ENCODE results near the gene STRBP. TPM values are rescaled to one million over a fixed set of nuclear protein-coding genes. Genes with fewer than 3 reads are reported as not detected.

STRBP gene
- total RNA-seq, 1 experiment from 2014 or later = 40.5 TPM

DNA sequence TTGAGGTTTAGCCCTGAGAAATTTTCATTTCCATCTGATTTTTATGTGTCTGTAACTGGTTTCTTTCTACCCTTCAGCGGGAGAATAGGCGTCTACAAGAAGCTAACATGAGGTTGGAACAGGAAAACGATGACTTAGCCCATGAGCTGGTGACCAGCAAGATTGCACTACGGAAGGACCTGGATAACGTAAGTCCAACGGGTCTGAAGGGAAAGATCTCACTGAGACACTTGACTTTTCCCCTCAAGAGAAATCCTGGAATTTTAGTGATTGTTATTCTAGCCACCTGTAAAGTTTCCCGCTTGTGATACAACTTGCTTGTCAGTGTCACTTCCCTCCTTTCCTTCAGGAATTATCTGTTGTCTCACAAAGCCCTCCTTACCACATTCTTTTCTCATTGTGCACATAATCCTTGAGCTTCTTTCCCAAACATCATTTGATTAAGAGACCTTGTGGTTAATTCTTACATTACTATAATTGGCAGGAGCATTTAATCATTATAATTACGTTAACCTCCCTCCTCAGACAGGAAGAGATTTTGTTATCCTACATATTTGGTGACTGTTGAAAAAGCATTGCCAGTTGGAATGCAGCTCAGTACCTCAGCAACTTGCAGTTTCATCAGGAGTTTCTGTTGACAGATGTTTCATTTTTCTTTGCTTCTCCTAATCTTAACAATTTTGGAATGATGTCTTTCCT, 178.0 kb downstream of the STRBP start:
- no peak overlapping the region for H3K27ac ChIP-seq
- no peak for DNase-seq
- no peaks in the 10 kb centered on the region for H3K27me3 ChIP-seq

DNA sequence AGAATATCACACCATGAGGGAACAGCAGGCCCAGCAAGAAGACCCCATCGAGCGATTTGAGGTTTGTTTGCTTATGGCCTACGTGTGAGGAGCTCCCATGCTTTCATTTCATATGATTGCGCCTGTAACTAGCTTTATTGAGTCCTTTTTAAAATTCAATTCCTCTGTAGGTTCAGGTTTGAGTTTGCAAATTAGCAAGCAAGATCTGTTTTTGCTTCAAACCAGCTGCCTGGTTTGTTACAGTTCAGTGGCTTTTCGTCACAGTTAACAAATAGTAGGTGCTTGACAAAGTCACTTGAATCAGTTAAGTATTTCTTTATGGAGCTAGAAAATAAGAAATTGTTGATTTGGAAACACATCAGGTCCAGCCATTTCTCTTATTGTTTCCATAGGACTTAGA, 178.6 kb downstream of the STRBP start:
- H3K9me3 ChIP-seq (replicated peaks) = no peaks in the 10 kb centered on the region
- H3K4me1 ChIP-seq = peaks cover 33% of the 10 kb centered on the region
- H3K4me3 ChIP-seq = no peak overlapping the region
- no peak for DNase-seq
- peaks cover 65% of the 10 kb centered on the region for H3K36me3 ChIP-seq
- H3K27me3 ChIP-seq = no peaks in the 10 kb centered on the region
- H3K27ac ChIP-seq = no peak overlapping the region

More for the DNA sequence above, 178.0 kb downstream of the STRBP start:
- Histone ChIP-seq H3K9me3 (replicated peaks) (no peaks in the 10 kb centered on the region), H3K36me3 (peaks cover 63% of the 10 kb centered on the region), H3K4me1 (peaks cover 33% of the 10 kb centered on the region), H3K4me3 (no peak overlapping the region)

DNA sequence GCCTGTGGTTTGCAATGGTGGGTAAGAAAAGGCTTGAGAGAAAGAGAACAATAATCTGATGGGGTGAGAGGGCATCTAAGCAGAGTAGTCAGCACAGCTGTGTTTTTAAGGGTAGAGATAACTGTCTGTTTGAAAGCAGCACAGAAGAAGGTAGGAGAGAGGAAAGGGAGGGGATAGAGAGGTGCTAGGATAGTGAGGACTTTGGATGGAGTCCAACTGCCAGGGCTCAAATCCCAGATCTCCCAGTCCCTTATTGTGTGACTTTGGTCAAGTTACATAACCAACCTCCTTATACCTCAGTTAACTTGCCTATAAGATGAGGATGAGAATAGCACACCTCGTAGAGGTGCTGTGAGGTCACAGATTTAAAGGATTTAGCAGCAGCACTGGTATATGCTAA, 179.3 kb downstream of the STRBP start:
- DNase-seq = no peak
- Histone ChIP-seq H3K36me3 (peaks cover 65% of the 10 kb centered on the region), H3K4me1 (peaks cover 33% of the 10 kb centered on the region), H3K9me3 (replicated peaks) (no peaks in the 10 kb centered on the region), H3K27ac (no peak overlapping the region), H3K4me3 (no peak overlapping the region), H3K27me3 (no peaks in the 10 kb centered on the region)

DNA sequence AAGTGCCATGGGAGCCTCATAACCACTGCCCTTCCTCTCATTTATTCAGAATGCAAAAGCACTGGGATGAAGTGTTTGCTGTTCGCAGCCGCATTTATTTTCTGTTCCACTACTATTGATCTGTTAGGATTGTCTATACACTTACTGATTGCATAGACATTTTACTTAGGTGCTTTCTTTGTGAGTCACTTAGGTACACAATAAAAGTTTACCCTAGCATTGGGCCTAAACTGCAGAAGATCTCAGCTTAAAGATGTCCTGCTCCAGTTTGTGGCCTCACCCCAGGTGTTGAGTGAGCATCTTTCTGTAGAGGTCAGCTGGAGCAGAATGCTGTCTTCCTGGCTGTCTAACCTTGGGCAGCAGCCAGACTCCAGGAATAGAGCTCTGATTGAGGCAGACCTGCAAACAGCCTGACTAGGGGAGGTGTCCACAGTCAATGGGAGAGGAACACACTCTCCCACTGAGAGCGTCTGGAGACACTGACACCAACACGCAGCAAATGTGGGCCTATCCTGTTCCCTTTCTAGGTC, 181.0 kb downstream of the STRBP start:
- no peaks in the 10 kb centered on the region for H3K27me3 ChIP-seq
- H3K9me3 ChIP-seq (replicated peaks) = no peaks in the 10 kb centered on the region
- H3K27ac ChIP-seq = no peak overlapping the region
- H3K4me3 ChIP-seq = no peak overlapping the region
- peaks cover 68% of the 10 kb centered on the region for H3K36me3 ChIP-seq
- DNase-seq = no peak
- H3K4me1 ChIP-seq = peaks cover 20% of the 10 kb centered on the region

DNA sequence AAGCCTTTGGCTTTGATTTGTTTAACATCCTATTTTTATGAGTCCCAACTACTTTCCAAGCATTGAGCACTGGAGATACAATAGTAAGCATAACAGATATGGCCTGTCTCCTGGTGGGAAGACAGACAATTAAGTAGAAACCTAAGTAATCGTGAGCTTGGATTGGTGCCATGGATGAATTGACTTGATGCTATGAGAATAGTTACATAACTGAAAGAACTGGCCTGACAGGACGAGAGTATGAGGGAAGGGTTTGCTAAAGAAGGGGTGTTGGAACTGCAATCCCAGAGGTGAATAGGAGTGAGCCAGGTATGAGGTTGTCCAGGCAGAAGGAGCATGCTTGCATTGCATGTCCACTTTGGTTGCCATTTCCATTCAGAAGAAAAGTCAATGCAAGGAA, 182.5 kb downstream of the STRBP start:
- Histone ChIP-seq H3K27me3 (no peaks in the 10 kb centered on the region), H3K27ac (no peak overlapping the region), H3K36me3 (peaks cover 67% of the 10 kb centered on the region), H3K9me3 (replicated peaks) (no peaks in the 10 kb centered on the region), H3K4me3 (no peak overlapping the region), H3K4me1 (peaks cover 5% of the 10 kb centered on the region)
- DNase-seq = no peak

DNA sequence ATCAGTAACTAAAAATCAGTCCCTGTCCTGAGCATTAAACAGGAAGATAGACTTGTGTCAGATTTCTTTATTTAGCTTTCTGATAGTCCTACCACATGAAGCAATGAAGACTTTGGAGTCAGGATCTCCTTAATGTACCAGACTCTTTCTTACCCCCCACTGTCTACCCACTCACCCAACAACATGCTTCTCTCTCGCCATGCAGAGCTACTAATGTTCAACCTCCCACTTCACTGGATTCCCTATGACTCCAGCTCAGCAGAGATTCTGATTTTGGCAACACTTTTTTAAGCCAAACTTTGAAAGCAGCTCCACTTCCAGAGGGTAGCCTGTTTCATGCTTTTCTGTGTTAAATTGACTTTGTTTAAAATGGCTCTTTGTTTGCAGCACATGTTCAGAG, 184.1 kb downstream of the STRBP start:
- Histone ChIP-seq H3K36me3 (peaks cover 70% of the 10 kb centered on the region), H3K27ac (no peak overlapping the region), H3K27me3 (no peaks in the 10 kb centered on the region)

DNA sequence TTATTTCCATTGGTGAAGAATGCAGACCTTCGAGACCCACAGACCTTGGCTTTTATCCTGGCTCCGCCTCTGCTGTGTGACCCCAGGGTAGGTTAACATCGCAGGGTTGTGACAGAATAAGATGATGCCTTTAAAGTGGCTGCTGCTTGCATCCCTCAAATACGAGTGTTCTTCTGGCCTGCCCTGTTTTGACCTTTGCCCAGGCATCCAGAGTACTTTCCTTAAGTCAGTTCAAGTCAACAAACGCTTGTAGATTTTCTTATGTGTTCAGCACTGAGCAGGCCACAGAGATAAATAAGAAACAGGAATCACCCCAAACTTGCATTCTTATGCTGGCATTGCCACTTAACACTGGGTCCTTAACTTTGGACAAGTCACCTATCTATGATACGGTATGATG, 184.7 kb downstream of the STRBP start:
- Histone ChIP-seq H3K27me3 (no peaks in the 10 kb centered on the region), H3K9me3 (replicated peaks) (no peaks in the 10 kb centered on the region), H3K36me3 (peaks cover 70% of the 10 kb centered on the region), H3K4me1 (0 out of 2 replicates have a peak, but pooled peaks cover under 1% of the 10 kb centered on the region), H3K4me3 (no peak overlapping the region), H3K27ac (no peak overlapping the region)
- DNase-seq = no peak

More for the DNA sequence above, 184.1 kb downstream of the STRBP start:
- no peak for DNase-seq
- H3K9me3 ChIP-seq (replicated peaks) = no peaks in the 10 kb centered on the region
- no peak overlapping the region for H3K4me3 ChIP-seq
- H3K4me1 ChIP-seq = 0 out of 2 replicates have a peak, but pooled peaks cover 3% of the 10 kb centered on the region

DNA sequence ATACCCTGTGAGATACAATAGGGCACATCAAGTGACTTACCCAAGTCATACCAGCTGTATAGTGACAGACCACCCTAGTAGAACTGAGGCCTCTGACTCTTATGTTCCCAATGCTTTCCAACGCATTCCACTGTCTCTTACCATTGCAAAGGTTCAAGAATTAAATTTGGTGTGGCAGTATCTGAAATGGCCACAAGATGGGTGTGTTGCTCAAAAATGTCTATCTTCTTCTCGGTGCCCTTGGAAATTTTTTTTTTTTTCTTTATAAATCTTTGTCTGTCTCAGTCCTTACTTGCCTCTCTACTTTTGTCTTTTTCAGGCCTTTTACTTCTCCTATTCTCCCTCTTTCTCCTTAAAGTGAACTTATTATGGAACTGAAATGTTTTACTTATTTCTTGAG, 186.6 kb downstream of the STRBP start:
- Histone ChIP-seq H3K9me3 (replicated peaks) (no peaks in the 10 kb centered on the region), H3K4me3 (no peak overlapping the region), H3K4me1 (no peaks in the 10 kb centered on the region), H3K27me3 (no peaks in the 10 kb centered on the region), H3K27ac (no peak overlapping the region), H3K36me3 (peaks cover 73% of the 10 kb centered on the region)
- DNase-seq = peak; percentile 34 to 76

DNA sequence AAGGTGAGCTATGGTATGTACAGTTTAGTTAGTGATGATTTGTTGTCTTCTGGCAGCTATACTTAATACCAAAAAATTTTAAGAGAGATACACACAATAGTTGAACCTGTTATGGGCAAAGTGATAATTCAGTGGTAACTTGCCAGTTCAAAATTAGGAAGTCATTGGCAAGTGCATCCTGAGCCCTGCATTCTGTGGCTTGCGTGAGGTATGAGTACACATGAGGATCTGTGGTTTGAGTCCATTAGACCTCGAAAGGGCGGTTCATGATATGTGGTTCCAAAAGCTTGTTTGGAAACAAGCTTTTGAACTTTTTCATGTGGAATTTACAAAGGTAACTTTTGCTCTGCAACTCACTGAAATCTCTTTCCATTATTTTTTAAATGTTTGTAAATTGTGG, 187.9 kb downstream of the STRBP start:
- Histone ChIP-seq H3K4me3 (no peak overlapping the region), H3K9me3 (replicated peaks) (no peaks in the 10 kb centered on the region), H3K27ac (no peak overlapping the region), H3K27me3 (no peaks in the 10 kb centered on the region), H3K4me1 (peaks cover 7% of the 10 kb centered on the region), H3K36me3 (peaks cover 77% of the 10 kb centered on the region)
- no peak for DNase-seq

DNA sequence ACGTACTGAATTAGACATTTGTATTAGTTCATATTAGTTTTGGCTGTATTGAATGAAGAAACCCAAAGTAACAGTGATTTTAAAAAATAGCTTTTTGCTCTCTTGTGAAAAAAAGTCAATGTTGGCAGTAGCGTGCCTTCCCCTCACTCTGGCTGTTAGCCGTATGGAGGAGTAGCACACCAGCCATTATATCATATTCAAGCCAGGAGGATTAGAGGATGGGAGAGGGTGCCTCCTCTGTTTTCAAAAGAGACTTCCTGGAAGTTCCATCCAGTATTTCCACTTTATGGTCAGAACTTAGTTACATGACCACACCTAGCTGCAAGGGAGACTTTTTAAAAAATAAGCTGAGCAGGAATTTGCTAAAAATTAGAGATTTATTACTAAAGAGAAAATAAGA, 193.8 kb downstream of the STRBP start:
- Histone ChIP-seq H3K27me3 (no peaks in the 10 kb centered on the region), H3K9me3 (replicated peaks) (no peaks in the 10 kb centered on the region), H3K36me3 (peaks cover 34% of the 10 kb centered on the region), H3K4me3 (peak overlapping the region; percentile 54), H3K4me1 (peaks cover 35% of the 10 kb centered on the region), H3K27ac (peak overlapping the region; percentile 99)
- peak; percentile 67 to 86 for DNase-seq

DNA sequence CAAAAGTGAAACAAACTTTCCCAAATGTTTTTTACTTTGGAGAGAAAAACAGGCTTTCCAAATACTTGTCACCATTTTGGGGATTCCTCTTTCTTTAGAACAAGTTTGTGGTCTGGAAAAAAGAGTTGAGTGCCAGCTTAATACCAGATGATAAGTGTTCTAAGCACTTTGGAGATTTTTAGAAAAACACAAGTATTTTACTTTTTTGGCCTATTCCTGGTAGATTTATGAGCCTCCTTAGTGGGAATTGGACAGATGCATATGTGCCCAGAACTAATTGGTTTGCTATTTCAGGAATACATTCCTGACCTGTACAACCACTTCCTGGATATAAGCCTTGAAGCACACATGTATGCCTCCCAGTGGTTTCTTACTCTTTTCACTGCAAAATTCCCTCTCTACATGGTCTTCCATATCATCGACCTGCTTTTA, 194.4 kb downstream of the STRBP start:
- Histone ChIP-seq H3K27me3 (no peaks in the 10 kb centered on the region), H3K4me1 (peaks cover 35% of the 10 kb centered on the region), H3K36me3 (peaks cover 29% of the 10 kb centered on the region), H3K9me3 (replicated peaks) (no peaks in the 10 kb centered on the region), H3K27ac (peak overlapping the region; percentile 99), H3K4me3 (peak overlapping the region; percentile 54)
- peak; percentile 78 to 96 for DNase-seq

DNA sequence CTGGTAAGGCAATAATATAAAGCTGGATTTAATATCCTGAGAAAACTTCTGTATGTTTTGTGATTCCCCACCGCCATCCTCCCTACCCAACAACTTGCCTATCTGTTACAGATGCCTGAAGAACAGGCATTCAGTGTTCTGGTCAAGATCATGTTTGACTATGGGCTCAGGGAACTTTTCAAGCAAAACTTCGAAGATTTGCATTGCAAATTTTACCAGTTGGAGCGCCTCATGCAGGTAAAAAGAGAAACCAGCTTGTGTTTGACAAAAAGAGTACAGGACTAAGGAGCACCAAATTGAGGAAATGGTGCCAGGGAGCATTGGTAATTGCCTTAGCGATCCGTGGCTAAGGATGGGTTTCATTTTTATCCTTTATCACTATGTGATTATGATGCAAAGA, 194.9 kb downstream of the STRBP start:
- Histone ChIP-seq H3K4me1 (peaks cover 40% of the 10 kb centered on the region), H3K4me3 (peak overlapping the region; percentile 54), H3K36me3 (peaks cover 25% of the 10 kb centered on the region), H3K27me3 (no peaks in the 10 kb centered on the region), H3K9me3 (replicated peaks) (no peaks in the 10 kb centered on the region), H3K27ac (peak overlapping the region; percentile 99)
- peak in 1 of 2 experiments; percentile 15 for DNase-seq

DNA sequence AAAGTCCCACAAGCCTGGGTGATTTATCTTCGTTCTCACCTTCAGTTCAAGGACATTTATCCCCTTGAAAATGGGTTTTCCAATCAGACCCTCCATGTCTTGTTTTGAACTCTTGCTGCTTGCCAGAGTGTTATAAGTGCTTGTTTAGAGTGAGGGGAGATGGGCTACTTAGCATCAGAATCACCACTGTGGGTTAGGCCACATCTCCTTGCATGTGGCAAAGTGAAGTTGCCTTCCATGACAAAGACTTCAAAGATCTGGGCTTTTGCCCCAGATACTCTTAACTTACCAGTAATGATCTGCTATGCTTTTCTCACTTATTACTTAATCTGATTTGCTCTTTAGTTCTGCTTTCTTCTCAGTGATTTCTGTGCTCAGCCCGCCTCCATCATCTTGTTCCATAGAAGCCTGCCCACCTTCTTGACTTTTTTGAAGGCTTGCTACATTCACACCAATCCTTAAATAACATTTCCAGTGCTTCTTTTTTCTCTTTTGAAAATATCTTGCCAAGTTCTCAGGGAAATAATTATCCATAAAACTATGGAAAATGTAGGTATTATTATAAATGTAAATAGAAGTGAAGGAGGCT, 195.9 kb downstream of the STRBP start:
- H3K4me3 ChIP-seq = no peak overlapping the region
- peaks cover 41% of the 10 kb centered on the region for H3K4me1 ChIP-seq
- H3K27ac ChIP-seq = peak overlapping the region; percentile 99
- H3K36me3 ChIP-seq = peaks cover 20% of the 10 kb centered on the region
- H3K9me3 ChIP-seq (replicated peaks) = no peaks in the 10 kb centered on the region
- DNase-seq = no peak
- H3K27me3 ChIP-seq = no peaks in the 10 kb centered on the region

All from SJCRH30 (cell line).